Liver (tissue), 9 donors: ENCODE measurements around the gene EML6. TPM values are rescaled to one million over a fixed set of nuclear protein-coding genes. Genes with fewer than 3 reads are reported as not detected.

ENCODE experiments used
- DNase-seq: peaks from one replicate; pipeline ENCODE4 v3.0.0-alpha.2; 2017; ENCODE audit warnings: low spot score
- H3K27ac ChIP-seq, 2 donors: one replicate each; pipeline ENCODE4 v1.7.0; 2013; ENCODE audit warnings: inconsistent platforms in 2 of 2, low read length in 2 of 2, control low read depth in 1 of 2, low read depth in 1 of 2, mild to moderate bottlenecking in 1 of 2
- H3K27me3 ChIP-seq, 4 donors: one replicate each; pipeline versions ENCODE4 v1.6.1 to v1.7.0; 2013; ENCODE audit warnings: low read length in 3 of 4, inconsistent platforms in 1 of 4, mild to moderate bottlenecking in 1 of 4, moderate library complexity in 1 of 4; ENCODE audit not compliant: control insufficient read depth in 4 of 4, insufficient read depth in 4 of 4
- H3K36me3 ChIP-seq, 4 donors: one replicate each; pipeline versions ENCODE4 v1.6.1 to v1.7.0; 2013; ENCODE audit warnings: low read length in 3 of 4, mild to moderate bottlenecking in 3 of 4, low read depth in 1 of 4, moderate library complexity in 1 of 4; ENCODE audit not compliant: control insufficient read depth in 4 of 4, insufficient read depth in 3 of 4
- H3K4me1 ChIP-seq, 4 donors: one replicate each; pipeline versions ENCODE4 v1.6.1 to v1.7.0; 2013; ENCODE audit warnings: low read length in 3 of 4, mild to moderate bottlenecking in 3 of 4, moderate library complexity in 1 of 4; ENCODE audit not compliant: control insufficient read depth in 4 of 4, insufficient read depth in 4 of 4
- H3K4me3 ChIP-seq, 3 donors: one replicate each; pipeline versions ENCODE4 v1.6.1 to v1.7.0; 2013; ENCODE audit warnings: low read length in 3 of 3, control low read depth in 1 of 3, low read depth in 1 of 3, mild to moderate bottlenecking in 1 of 3
- H3K9ac ChIP-seq, 2 donors: one replicate each; pipeline ENCODE4 v1.7.0; 2013; ENCODE audit warnings: low read length in 2 of 2, mild to moderate bottlenecking in 2 of 2, moderate library complexity in 2 of 2, control low read depth in 1 of 2, low read depth in 1 of 2
- H3K9me3 ChIP-seq, 4 donors: one replicate each; pipeline versions ENCODE4 v1.6.1 to v1.7.0; 2013; ENCODE audit warnings: low read length in 3 of 4; ENCODE audit not compliant: control insufficient read depth in 4 of 4
- EGR1 ChIP-seq, 2 donors: IDR thresholded peaks; 2 replicates each; pipeline ENCODE4 v1.6.1; 2016 to 2018; ENCODE audit warnings: antibody characterized with exemption in 2 of 2, low read depth in 2 of 2
- FOXA1 ChIP-seq: IDR thresholded peaks from 2 replicates; pipeline ENCODE4 v1.6.1; 2016; ENCODE audit warnings: antibody characterized with exemption
- FOXA2 ChIP-seq: IDR thresholded peaks from 2 replicates; pipeline ENCODE4 v1.6.1; 2016; ENCODE audit warnings: antibody characterized with exemption
- GABPA ChIP-seq, 2 donors: IDR thresholded peaks in 1 of 2; conservative IDR thresholded peaks in 1 of 2; 2 replicates each; pipeline ENCODE4 v1.6.1; 2016; ENCODE audit warnings: antibody characterized with exemption in 2 of 2, mild to moderate bottlenecking in 1 of 2, moderate library complexity in 1 of 2
- HNF4A ChIP-seq, 2 donors: conservative IDR thresholded peaks; 2 replicates each; pipeline ENCODE4 v1.6.1; 2016; ENCODE audit warnings: antibody characterized with exemption in 2 of 2, mild to moderate bottlenecking in 2 of 2
- HNF4G ChIP-seq: IDR thresholded peaks from 2 replicates; pipeline ENCODE4 v1.6.1; 2016; ENCODE audit warnings: antibody characterized with exemption
- JUND ChIP-seq, 2 donors: IDR thresholded peaks; 2 replicates each; pipeline ENCODE4 v1.6.1; 2016; ENCODE audit warnings: antibody characterized with exemption in 2 of 2
- NR2F2 ChIP-seq: IDR thresholded peaks from 2 replicates; pipeline ENCODE4 v1.6.1; 2016; ENCODE audit warnings: antibody characterized with exemption
- RAD21 ChIP-seq, 2 donors: IDR thresholded peaks; 2 replicates each; pipeline ENCODE4 v1.6.1; 2016; ENCODE audit warnings: antibody characterized with exemption in 2 of 2, mild to moderate bottlenecking in 2 of 2
- RXRA ChIP-seq, 2 donors: IDR thresholded peaks; 2 replicates each; pipeline ENCODE4 v1.6.1; 2017 to 2018; ENCODE audit warnings: antibody characterized with exemption in 2 of 2, mild to moderate bottlenecking in 1 of 2
- SP1 ChIP-seq: IDR thresholded peaks from 2 replicates; pipeline ENCODE4 v1.6.1; 2018; ENCODE audit warnings: antibody characterized with exemption, mild to moderate bottlenecking
- TAF1 ChIP-seq: conservative IDR thresholded peaks from 2 replicates; pipeline ENCODE4 v1.6.1; 2016; ENCODE audit warnings: antibody characterized with exemption, mild to moderate bottlenecking
- YY1 ChIP-seq: IDR thresholded peaks from 2 replicates; pipeline ENCODE4 v1.6.1; 2016; ENCODE audit warnings: antibody characterized with exemption, mild to moderate bottlenecking
- WGBS: extraction: QIAGEN DNeasy Blood & Tissue Kit; methylation state at CpG from one replicate; pipeline ENCODE4 v1.1.7; 2013; 5-methylcytosine and 5-hydroxymethylcytosine counted together
- polyA plus RNA-seq, 2 donors: library from polyadenylated mRNA; stranded (reverse) in 1 of 2; unstranded in 1 of 2; fragments of 200-250 nt in 1 of 2; fragments of >200 nt in 1 of 2; fragmentation: Nextera tagmentation in 1 of 2; extraction: Ambion mirVana in 1 of 2; gene quantifications; one replicate each; pipeline versions ENCODE4 v1.2.1 to v1.2.3, GENCODE V29; 2013 to 2015
- total RNA-seq, 2 donors: library from RNA; depleted of rRNA; stranded (reverse); fragments of >200 nt; gene quantifications; one replicate each; pipeline ENCODE4 v1.2.3, GENCODE V29; 2014
- TF ChIP-seq, protein P1 (sequence below): IDR thresholded peaks from 2 replicates; pipeline ENCODE4 v1.6.1; 2016; ENCODE audit warnings: antibody characterized with exemption
- TF ChIP-seq, protein P2 (sequence below): IDR thresholded peaks from 2 replicates; pipeline ENCODE4 v1.6.1; 2016; ENCODE audit warnings: antibody characterized with exemption
- TF ChIP-seq, protein P3 (sequence below): IDR thresholded peaks from 2 replicates; pipeline ENCODE4 v1.6.1; 2016; ENCODE audit warnings: antibody characterized with exemption
- TF ChIP-seq, protein P4 (sequence below): IDR thresholded peaks from 2 replicates; pipeline ENCODE4 v1.6.1; 2016; ENCODE audit warnings: antibody characterized with exemption, mild to moderate bottlenecking
- donor health status: healthy.
- donor health status: healthy.
- donor health status: healthy.
- donor health status: healthy.
- donor health status: healthy.

Gene EML6
- total and polyA plus RNA-seq, 4 donors, result 0.33 to 3.0 (median 1.4) TPM

- no peaks in the 10 kb centered on the region for H3K9me3 ChIP-seq
- peaks cover 8 to 32% (median 21%) of the 10 kb centered on the region in 4 donors for H3K4me1 ChIP-seq
- no peak overlapping the region for H3K9ac ChIP-seq
- TF ChIP-seq JUND (IDR thresholded peaks at IDR 0.05) (no peak), GABPA (IDR thresholded peaks at IDR 0.05 in 1 of 2, conservative IDR thresholded peaks at IDR 0.05 in 1 of 2) (no peak), TAF1 (no peak), RXRA (IDR thresholded peaks at IDR 0.05) (no peak), EGR1 (IDR thresholded peaks at IDR 0.05; ENCODE audit: low read depth in 2 of 2) (no peak), FOXA1 (no peak)
- TF ChIP-seq, protein P1, sequence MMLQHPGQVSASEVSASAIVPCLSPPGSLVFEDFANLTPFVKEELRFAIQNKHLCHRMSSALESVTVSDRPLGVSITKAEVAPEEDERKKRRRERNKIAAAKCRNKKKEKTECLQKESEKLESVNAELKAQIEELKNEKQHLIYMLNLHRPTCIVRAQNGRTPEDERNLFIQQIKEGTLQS, result no peak
- TF ChIP-seq, protein P2, sequence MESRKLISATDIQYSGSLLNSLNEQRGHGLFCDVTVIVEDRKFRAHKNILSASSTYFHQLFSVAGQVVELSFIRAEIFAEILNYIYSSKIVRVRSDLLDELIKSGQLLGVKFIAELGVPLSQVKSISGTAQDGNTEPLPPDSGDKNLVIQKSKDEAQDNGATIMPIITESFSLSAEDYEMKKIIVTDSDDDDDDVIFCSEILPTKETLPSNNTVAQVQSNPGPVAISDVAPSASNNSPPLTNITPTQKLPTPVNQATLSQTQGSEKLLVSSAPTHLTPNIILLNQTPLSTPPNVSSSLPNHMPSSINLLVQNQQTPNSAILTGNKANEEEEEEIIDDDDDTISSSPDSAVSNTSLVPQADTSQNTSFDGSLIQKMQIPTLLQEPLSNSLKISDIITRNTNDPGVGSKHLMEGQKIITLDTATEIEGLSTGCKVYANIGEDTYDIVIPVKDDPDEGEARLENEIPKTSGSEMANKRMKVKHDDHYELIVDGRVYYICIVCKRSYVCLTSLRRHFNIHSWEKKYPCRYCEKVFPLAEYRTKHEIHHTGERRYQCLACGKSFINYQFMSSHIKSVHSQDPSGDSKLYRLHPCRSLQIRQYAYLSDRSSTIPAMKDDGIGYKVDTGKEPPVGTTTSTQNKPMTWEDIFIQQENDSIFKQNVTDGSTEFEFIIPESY, result no peak
- TF ChIP-seq, protein P3, sequence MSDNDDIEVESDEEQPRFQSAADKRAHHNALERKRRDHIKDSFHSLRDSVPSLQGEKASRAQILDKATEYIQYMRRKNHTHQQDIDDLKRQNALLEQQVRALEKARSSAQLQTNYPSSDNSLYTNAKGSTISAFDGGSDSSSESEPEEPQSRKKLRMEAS, result no peak
- DNase-seq, result no peak
- H3K27me3 ChIP-seq, result no peaks in the 10 kb centered on the region
- WGBS, result 96% methylated on average over 2 of the region's 2 CpGs
- no peak overlapping the region for H3K4me3 ChIP-seq
- H3K27ac ChIP-seq, result no peak overlapping the region
- no peaks in the 10 kb centered on the region for H3K36me3 ChIP-seq
These were observed 139.3 kb downstream of the EML6 start for GRCh38 chr2:54862742-54863141.

GRCh38 chr2:54863660-54864059, 140.2 kb downstream of the EML6 start:
- WGBS, result 38% methylated on average over 5 of the region's 5 CpGs
- H3K9ac ChIP-seq, result no peak overlapping the region
- peaks cover 6 to 24% (median 18%) of the 10 kb centered on the region in 4 donors for H3K4me1 ChIP-seq
- H3K9me3 ChIP-seq, result no peaks in the 10 kb centered on the region
- TF ChIP-seq FOXA1, result no peak
- no peak for TF ChIP-seq YY1
- TF ChIP-seq EGR1 (IDR thresholded peaks at IDR 0.05; ENCODE audit: low read depth in 2 of 2), result no peak
- TF ChIP-seq, protein P1, result no peak
- TF ChIP-seq SP1, result peak; percentile 15
- TF ChIP-seq RAD21 (IDR thresholded peaks at IDR 0.05), result peak in 1 of 2 donors; percentile 22
- no peak for TF ChIP-seq FOXA2
- TF ChIP-seq HNF4G, result peak; percentile 30
- TF ChIP-seq, protein P4, sequence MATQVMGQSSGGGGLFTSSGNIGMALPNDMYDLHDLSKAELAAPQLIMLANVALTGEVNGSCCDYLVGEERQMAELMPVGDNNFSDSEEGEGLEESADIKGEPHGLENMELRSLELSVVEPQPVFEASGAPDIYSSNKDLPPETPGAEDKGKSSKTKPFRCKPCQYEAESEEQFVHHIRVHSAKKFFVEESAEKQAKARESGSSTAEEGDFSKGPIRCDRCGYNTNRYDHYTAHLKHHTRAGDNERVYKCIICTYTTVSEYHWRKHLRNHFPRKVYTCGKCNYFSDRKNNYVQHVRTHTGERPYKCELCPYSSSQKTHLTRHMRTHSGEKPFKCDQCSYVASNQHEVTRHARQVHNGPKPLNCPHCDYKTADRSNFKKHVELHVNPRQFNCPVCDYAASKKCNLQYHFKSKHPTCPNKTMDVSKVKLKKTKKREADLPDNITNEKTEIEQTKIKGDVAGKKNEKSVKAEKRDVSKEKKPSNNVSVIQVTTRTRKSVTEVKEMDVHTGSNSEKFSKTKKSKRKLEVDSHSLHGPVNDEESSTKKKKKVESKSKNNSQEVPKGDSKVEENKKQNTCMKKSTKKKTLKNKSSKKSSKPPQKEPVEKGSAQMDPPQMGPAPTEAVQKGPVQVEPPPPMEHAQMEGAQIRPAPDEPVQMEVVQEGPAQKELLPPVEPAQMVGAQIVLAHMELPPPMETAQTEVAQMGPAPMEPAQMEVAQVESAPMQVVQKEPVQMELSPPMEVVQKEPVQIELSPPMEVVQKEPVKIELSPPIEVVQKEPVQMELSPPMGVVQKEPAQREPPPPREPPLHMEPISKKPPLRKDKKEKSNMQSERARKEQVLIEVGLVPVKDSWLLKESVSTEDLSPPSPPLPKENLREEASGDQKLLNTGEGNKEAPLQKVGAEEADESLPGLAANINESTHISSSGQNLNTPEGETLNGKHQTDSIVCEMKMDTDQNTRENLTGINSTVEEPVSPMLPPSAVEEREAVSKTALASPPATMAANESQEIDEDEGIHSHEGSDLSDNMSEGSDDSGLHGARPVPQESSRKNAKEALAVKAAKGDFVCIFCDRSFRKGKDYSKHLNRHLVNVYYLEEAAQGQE, result no peak
- TF ChIP-seq, protein P3, result no peak
- TF ChIP-seq NR2F2, result no peak
- TF ChIP-seq, protein P2, result no peak
- peak; percentile 61 to 77 for TF ChIP-seq HNF4A (conservative IDR thresholded peaks at IDR 0.05)
- TF ChIP-seq RXRA (IDR thresholded peaks at IDR 0.05), result peak; percentile 26 to 56
- H3K27ac ChIP-seq, result no peak overlapping the region
- H3K36me3 ChIP-seq, result no peaks in the 10 kb centered on the region
- H3K4me3 ChIP-seq, result no peak overlapping the region
- no peaks in the 10 kb centered on the region for H3K27me3 ChIP-seq
- no peak for DNase-seq
